Head of caudate nucleus (tissue), 42 donors: ENCODE data around the gene RTKN.
"Not testable (repeated sequence)": the region's sequence is repeated elsewhere in the genome, so short reads cannot be mapped to it uniquely, and the experiment has no call there.

Source experiments
- DNase-seq, 42 donors: peaks; one replicate each; pipeline versions ENCODE4 v3.0.0 to v3.0.0-alpha.2; 2020 to 2021; ENCODE audit warnings: mixed read lengths in 7 of 42
- intact Hi-C: fragments of 100-400 bp; cut with DNase I; formaldehyde crosslinking; loops from one replicate; pipeline ENCODE4 v1.15.0; 2022

RTKN gene, protein sequence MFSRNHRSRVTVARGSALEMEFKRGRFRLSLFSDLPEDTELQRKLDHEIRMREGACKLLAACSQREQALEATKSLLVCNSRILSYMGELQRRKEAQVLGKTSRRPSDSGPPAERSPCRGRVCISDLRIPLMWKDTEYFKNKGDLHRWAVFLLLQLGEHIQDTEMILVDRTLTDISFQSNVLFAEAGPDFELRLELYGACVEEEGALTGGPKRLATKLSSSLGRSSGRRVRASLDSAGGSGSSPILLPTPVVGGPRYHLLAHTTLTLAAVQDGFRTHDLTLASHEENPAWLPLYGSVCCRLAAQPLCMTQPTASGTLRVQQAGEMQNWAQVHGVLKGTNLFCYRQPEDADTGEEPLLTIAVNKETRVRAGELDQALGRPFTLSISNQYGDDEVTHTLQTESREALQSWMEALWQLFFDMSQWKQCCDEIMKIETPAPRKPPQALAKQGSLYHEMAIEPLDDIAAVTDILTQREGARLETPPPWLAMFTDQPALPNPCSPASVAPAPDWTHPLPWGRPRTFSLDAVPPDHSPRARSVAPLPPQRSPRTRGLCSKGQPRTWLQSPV

DNA sequence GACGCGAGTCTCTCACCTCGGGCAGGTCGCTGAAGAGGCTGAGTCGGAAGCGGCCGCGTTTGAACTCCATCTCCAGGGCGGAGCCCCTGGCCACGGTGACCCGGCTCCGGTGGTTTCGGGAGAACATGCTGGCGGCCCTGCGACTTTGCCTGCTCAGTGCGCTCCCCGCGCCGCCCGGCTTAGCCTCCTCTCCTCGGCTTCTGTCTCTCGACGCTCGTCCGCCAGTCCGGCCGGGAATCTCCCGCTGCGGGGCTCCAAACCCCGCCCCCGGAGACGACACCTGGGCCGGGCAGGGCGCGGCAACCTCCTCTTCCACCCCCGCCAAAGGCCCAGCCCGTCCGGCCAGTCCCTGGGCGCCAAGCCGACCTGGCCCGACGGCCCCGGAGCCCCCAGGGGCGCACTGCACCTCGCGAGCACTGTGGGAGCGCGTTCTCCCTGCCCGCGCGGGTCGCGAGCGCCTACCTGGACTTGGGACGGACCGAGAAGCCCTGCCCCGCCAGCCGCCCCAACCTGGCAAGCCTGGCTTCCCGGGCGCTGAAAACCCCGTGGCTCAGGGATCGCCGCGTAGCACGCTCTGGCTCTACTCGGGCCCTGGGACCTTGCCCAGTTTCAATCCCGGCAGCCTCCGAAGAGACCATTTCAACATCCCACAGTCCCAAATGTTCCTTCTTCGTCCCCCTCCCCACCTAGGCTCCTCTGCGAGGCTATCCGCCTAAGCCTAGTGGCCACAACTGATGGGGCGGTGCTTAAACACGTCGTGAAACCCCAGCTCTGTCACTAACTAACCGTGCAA, at the start of gene RTKN:
TSS of gene RTKN (minus strand) at position 248 of the 793 bp plus-strand sequence. CDS start at position 127, 121 bp downstream.
- intact Hi-C loops, result loop anchor here (2.0 kb wide), 1 partner anchor 13 kb away; the partner anchor contains the start of gene INO80B
- peak in 16 of 42 donors; percentile 24 to 75 (median 48) for DNase-seq

DNA sequence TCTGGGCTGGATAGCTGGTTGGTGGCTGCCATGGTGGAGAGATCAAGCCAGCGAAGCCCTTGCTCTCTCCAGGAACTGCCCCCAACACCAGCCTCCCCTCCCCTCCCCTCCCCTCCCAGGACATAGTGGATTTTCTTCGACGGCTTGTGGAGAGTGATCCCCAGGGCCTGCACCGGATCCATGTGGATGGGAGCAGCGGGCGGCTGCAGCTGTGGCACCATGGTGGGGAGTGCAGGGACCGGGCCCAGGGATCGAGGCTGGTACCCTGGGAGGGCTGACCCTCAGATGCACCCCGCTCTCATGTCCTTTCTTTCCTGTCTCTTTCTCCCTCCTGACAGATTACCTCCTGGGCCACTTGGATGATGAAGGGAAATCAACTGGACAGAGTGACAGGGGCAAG, 48.2 kb upstream of the RTKN start:
- intact Hi-C loops, result no loop called here

DNA sequence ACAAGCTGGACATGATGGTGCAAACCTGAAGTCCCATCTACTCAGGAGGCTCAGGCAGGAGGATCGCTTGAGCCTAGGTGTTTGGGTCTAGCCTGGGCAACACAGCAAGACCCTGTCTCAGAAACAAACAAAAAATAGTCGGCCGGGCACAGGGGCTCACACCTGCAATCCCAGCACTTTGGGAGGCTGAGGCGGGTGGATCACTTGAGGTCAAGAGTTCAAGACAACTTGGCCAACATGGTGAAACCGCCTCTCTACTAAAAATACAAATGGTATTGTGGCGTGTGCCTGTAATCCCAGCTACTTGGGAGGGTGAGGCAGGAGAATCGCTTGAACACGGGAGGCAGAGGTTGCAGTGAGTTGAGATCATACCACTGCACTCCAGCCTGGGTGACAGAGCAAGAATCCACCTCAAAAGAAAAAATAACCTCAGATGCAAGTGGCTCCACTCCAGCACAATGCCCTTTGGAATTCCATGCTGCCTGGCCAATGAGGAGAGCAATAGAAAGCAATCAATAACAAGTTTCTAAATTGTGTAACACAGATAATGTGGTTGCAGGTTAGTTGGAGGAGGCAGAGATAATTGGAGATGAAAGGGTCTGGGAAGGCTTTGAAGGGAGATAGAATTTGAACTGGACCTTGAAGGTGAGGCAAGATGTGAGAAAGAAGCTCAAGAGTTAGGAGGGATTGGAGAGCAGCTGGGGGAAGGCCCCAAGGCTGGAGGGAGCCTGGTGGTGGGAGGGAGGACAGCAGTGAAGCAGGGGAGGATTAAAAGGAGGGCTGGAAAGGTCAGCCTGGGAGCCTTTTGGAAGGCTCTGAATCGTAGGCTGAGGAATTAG, 47.1 kb upstream of the RTKN start:
- intact Hi-C loops, result no loop called here
- DNase-seq, result no peak

More for the DNA sequence above, 48.2 kb upstream of the RTKN start:
- no peak for DNase-seq

DNA sequence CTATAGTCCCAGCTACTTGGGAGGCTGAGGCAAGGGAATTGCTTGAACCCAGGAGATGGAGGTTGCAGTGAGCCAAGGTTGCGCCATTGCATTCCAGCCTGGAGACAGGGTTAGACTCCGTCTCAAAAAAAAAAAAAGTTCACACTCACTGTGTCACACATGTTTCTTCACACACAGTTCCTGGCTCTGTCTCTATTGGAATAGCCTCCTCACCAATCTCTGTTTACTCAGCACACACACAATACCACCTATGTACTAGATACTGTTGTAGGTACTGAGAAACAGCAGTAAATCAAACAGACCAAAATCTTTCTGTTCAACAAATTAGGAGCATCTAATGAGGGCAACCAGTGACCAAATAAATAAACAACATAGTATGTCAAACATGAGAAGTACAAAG, 44.4 kb upstream of the RTKN start:
- intact Hi-C loops, result no loop called here

DNA sequence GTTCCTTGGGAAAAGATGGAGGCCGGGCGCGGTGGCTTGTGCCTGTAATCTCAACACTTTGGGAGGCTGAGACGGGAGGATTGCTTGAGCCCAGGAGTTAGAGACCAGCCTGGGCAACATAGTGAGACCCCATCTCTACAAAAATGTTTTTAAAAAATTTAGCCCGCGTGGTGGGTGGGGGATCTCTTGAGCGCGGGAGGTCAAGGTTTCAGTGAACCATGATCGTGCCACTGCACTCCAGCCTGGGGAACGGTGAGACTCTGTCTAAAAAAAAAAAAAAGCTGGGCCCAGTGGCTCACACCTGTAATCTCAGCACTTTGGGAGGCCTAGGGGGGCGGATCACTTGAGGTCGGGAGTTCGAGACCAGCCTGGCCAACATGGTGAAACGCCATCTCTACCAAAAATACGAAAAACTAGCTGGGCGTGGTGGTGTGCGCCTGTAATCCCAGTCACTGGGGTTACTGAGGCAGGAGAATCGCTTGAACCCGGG, 42.0 kb upstream of the RTKN start:
- intact Hi-C loops, result loop anchor here (2.0 to 5.0 kb wide), 2 partner anchors 29 to 104 kb away; partner anchors contain the start of gene INO80B

More for the DNA sequence above, 44.4 kb upstream of the RTKN start:
- no peak for DNase-seq

DNA sequence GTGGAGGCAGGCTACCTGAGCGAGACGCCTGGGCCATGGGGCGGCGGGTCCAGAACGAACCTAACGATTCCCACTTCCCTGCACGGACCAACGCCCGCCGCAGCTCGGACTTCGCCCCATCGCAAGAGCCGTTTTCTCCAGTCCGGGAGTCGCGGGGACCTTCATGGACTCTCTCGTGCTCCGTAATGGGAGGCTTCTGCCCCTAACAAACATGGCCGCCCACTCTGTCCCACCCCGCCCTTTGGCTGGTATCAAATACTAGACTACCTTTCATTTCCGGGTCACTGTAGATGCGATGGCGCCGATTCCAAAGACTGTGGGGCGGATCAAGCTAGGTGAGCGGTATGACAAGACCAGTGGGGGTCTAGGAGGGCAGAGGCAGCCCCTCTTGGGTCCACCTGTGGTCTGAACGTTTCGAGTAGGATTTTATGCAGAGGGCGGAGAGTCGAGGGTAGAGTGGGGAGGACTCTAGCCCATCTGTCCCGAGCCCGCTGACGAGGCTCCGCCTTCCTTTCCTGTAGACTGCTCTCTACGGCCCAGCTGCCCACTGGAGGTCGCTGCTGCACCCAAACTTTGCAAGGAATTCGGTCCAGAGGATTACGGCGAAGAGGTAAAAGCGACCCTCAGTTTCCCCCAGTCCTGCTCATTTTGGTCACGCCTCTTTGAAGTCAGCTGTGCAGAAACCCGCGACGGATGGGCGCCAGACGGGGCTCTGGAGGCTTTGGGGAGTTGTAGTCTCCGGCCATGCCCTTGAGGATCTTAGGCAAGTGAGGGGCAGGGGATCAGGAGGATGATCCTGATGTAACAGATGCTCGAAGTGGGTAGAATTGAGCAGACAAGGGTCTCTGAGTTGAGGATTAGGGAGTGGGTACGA, 41.3 kb upstream of the RTKN start, which contains the start of the genes CCDC142 and TTC31:
TSS of gene CCDC142 (minus strand) at position 198 of the 874 bp plus-strand sequence. CDS start at position 37, 161 bp downstream.
TSS of gene TTC31 (plus strand) at position 281 of the 874 bp plus-strand sequence. CDS start at position 296, 15 bp downstream.
- peak; percentile 90 to 98 (median 96) for DNase-seq
- intact Hi-C loops, result loop anchor here (1.0 to 5.0 kb wide), 3 partner anchors 28 to 104 kb away; partner anchors contain the start of genes AUP1, HTRA2 and INO80B

More for the DNA sequence above, 42.0 kb upstream of the RTKN start:
- DNase-seq, result not testable (repeated sequence)

DNA sequence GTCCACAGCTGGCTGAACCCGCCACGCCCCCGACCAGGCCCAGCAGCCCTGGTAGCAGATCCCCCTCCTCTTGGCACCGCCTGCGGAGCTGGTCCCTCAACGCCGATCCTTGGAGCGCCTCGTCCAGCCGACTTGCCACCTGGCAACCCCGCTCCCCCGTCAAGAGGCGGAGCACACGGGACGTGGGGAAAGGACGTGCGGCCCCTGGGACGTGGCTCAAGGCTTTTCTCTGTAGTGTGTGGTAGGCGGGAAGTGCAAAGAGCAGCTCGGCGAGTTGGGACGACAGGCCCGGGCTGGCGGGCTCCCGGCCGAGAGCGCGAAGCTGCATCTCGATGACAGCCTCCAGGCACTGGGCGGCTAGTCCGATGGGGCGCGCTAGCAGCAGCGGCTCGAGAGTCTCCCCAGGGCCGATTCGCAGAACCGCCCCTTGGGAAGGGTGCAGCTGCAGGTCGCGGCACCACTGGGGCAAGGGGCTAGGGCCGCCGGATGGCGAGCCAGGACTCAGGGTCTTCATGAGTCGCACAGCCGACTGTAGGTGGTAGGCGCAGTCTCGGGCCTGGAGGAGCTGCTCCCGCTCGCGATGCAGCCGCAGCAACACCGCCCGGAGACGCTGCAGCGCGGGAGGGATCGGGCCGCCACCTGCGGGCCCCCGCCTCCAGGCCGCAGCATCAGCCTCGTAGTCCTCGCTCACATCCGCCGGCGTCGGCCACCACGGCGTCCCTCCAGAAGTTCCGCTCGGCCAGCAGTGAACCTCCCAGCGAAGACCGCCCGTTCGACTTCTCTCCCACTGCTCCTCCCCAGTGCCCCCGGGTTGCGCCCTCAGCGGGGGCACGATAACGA, 40.4 kb upstream of the RTKN start:
- peak in 4 of 42 donors; percentile 21 to 56 (median 27) for DNase-seq
- intact Hi-C loops, result loop anchor here (1.0 to 5.0 kb wide), 3 partner anchors 27 to 105 kb away; partner anchors contain the start of genes AUP1, HTRA2 and INO80B

DNA sequence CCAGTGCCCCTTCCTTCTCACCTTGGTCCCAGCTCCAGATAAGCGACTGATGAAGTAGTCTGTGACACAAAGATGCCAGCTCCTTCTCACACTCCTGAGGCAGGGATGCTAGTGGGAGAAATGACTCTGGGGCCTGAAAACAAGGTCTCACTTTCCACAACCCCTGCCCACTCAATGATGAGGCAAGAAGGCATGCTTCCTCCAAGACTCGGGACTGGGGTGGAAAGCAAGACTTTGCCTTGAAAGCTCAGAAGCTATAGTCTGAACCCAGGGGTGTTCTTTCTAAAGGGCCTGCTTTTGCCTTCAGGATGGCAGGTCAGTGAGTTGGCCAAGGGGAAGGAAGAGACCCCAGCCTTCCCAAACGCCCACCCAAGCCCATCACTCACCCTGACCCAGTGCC, 39.7 kb upstream of the RTKN start:
- intact Hi-C loops, result loop anchor here (5.0 kb wide), 1 partner anchor 106 kb away; no protein-coding TSS in a partner anchor
- no peak for DNase-seq

DNA sequence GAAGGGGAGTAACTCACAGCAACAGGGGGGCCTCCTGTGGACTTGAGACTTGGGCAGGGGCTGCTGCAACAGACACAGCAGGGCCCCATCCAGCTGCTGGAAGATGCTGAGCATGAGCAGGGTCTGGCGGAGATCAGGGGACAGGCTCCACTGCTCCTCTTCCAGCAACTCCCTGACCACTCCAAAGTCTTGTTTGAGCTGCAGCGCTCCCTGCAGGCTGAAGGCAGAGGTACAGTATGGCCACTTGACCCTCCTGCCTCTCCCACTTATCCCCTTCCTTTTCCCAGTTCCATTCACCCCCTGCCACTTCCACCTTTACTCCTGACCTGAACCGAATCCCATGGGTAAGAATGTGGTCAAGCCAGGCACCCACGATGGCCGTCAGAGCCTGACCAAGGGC, 33.2 kb upstream of the RTKN start:
- intact Hi-C loops, result no loop called here

DNA sequence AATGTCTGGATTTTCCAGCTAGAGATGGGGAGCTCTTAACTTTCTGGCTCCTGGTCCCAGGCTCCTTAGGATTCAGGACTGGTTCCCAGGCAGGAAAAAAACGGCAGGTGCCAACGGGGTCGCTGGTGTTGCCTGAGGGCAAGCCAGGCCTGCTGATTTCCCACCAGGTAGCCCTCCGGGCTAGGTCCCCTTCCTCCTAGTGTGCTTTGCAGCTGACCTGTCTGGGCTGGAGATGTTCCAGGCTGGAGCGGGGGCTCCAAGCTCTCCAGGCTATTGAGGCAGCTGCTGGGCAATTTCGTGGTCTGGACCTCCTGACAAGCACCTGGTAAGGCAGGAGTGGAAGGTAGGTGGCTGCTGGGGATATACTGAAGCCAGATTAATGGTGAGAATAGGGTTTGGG, 32.7 kb upstream of the RTKN start:
- intact Hi-C loops, result no loop called here
- DNase-seq, result no peak

More for the DNA sequence above, 33.2 kb upstream of the RTKN start:
- no peak for DNase-seq

DNA sequence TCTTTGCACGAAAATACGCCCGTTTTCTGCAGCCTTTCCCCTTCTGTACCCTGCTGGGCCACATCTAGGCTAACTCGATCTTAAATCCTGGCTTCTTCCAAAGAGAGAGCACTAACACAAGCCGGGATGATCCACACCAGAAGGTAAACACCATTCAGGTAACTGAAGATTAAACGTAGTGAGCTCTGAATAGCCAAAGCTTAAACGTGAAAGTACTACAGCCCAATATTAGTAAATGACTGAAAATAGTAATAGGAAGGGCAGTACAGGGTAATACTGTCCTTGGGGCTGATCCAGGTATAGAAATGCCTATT, 31.2 kb upstream of the RTKN start:
- no peak for DNase-seq
- intact Hi-C loops, result no loop called here

DNA sequence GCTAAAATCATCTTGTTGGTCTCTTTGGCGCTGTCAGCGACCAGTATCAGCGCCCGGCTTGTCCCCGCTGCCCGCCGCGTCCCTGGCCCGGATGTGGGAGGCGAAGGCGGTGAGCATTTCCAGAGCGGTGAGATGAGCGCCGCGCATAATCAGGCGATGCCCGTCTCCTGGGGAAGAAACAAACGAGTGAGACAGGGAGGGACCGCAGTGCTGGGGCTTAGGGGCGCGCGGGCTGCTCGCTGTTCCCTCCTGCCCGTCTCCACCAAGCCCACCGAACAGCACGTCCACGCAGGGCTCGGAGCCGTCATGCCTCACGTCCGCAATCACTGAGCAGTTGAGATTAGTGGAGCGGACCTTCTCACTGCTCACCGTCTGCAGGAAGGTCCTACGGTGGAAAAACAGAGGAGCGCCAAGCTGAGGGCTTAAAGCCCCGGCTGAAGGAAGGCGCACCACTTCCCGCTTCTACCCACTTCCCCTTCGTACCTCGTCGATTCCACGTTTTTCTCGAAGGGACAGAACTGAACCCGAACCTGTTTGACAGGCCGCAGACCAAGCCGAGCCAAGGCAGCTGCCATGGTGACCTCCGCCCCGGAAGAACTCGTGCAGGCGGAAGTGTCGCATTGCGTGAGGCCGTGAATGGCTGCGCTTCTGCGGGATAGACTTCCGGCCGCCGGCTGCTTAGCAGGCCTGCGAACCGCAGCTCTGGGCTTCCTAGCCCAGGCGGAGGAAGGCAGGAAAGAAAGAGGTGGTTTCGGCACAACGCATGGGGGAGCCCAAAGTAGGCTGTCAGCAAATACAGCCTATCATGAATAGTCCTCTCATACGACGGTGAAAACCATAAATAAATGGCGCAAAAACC, 30.6 kb upstream of the RTKN start, which contains the start of gene MRPL53:
TSS of gene MRPL53 (minus strand) at position 595 of the 859 bp plus-strand sequence. CDS start at position 575, 20 bp downstream.
- intact Hi-C loops, result no loop called here
- DNase-seq, result peak; percentile 90 to 99 (median 96)

DNA sequence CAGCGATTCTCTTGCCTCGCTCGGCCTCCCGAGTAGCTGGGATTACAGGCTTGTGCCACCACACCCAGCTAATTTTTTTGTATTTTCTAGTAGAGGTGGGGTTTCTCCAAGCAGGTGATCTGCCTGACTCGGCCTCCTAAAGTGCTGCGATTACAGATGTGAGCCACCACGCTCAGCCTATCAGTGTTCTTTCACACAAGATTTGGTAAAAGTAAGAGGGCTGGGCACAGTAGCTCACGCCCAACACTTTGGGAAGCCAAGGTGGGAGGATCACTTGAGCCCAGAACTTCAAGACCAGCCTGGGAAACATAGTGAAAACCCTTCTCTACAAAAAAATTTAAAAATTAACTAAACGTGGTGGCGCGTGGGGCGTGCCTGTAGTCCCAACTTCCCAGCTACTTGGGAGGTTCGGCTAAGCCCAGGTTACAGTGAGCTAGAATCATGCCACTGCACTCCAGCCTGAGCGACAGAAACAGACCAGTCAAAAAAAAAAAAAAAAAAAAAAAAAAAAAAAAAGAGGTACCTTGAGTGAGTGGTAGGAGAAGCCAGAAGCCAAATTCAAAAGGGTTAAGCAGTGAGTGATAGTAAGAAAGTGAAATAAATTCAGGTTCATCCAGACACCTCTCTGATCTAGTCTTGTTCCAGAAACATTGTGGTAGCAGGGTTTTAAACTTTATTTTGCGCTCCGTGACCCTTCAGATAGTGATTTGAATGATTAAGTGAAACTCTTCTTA, 29.8 kb upstream of the RTKN start:
- DNase-seq, result no peak
- intact Hi-C loops, result no loop called here

DNA sequence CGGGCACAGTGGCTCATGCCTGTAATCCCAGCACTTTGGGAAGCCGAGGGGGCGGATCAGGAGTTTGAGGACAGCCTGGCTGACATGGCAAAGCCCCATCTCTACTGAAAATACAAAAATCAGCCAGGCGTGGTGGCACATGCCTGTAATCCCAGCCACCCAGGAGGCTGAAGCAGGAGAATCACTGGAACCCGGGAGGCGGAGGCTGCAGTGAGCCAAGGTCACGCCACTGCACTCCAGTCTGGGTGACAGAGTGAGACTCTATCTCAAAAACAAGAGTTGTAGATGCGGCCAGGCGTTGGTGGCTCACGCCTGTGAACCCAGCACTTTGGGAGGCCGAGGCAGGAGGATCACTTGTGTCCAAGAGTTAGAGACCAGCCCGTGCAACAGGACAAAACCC, 29.0 kb upstream of the RTKN start:
- DNase-seq, intact Hi-C loops: not testable (repeated sequence)
